WERI-Rb-1 (cell line): ENCODE data around the gene TAPBPL.

Source experiments
- DNase-seq: peaks from one replicate; pipeline ENCODE4 v3.0.0-alpha.2; 2020
- H3K27ac ChIP-seq: fragments of 250-450 bp; sonication (Bioruptor Pico); 2 replicates; pipeline ENCODE4 v1.5.1; 2020; ENCODE audit warnings: mild to moderate bottlenecking, moderate library complexity
- H3K27me3 ChIP-seq: fragments of 250-450 bp; sonication (Bioruptor Pico); 2 replicates; pipeline ENCODE4 v1.5.1; 2021; ENCODE audit warnings: mild to moderate bottlenecking, low read depth, moderate library complexity; ENCODE audit not compliant: insufficient read depth, severe bottlenecking
- H3K36me3 ChIP-seq: fragments of 250-450 bp; sonication (Bioruptor Pico); 2 replicates; pipeline ENCODE4 v1.5.1; 2020; ENCODE audit warnings: mild to moderate bottlenecking, moderate library complexity
- H3K4me3 ChIP-seq: 2 replicates; pipeline ENCODE4 v1.5.1; 2011; ENCODE audit warnings: low read depth, mild to moderate bottlenecking, control low read depth, low read length
- H3K9me3 ChIP-seq: fragments of 250-450 bp; sonication (Bioruptor Pico); 2 replicates; pipeline ENCODE4 v1.5.1; 2021; ENCODE audit warnings: mild to moderate bottlenecking, moderate library complexity; ENCODE audit not compliant: severe bottlenecking
- CTCF ChIP-seq: IDR thresholded peaks from 2 replicates; pipeline ENCODE4 v1.5.1; 2011; ENCODE audit warnings: low read depth, mild to moderate bottlenecking, control low read depth, inconsistent platforms, low read length

Gene TAPBPL

DNA sequence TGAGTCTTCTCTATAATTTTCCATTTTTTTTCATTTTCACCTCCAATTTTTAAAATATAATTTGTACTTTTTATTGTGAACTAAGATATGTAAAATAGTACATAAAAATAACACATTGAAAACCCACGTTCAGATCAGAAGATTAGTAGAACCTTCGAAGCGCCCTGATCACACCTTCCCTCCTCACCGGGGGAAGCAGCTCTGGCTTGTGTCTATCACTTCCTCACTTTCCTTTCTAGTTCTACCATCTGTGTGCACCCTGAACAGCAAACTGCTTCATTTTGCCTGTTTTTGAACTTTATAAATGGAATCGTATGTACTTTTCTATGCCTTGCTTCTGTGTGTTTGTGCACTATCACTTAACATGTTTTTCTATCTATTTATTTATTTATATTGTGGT lies 18.9 kb upstream of the TAPBPL start:
- no peak for TF ChIP-seq CTCF
- Histone ChIP-seq H3K27me3 (no peaks in the 10 kb centered on the region), H3K36me3 (no peaks in the 10 kb centered on the region), H3K4me3 (no peak overlapping the region), H3K27ac (no peak overlapping the region), H3K9me3 (no peaks in the 10 kb centered on the region)
- no peak for DNase-seq

- Histone ChIP-seq H3K36me3 (no peaks in the 10 kb centered on the region), H3K27ac (no peak overlapping the region), H3K4me3 (no peak overlapping the region), H3K27me3 (no peaks in the 10 kb centered on the region), H3K9me3 (no peaks in the 10 kb centered on the region)
- TF ChIP-seq CTCF = no peak
- no peak for DNase-seq
Measured at GRCh38 chr12:6434205-6435140, 17.4 kb upstream of the TAPBPL start.

- Histone ChIP-seq H3K4me3 (no peak overlapping the region), H3K27ac (no peak overlapping the region), H3K36me3 (no peaks in the 10 kb centered on the region), H3K9me3 (no peaks in the 10 kb centered on the region), H3K27me3 (no peaks in the 10 kb centered on the region)
- DNase-seq = no peak
- TF ChIP-seq CTCF = no peak
Measured at GRCh38 chr12:6435961-6436715, 15.7 kb upstream of the TAPBPL start.

- Histone ChIP-seq H3K27me3 (no peaks in the 10 kb centered on the region), H3K36me3 (no peaks in the 10 kb centered on the region), H3K4me3 (no peak overlapping the region), H3K9me3 (no peaks in the 10 kb centered on the region), H3K27ac (no peak overlapping the region)
- no peak for TF ChIP-seq CTCF
- DNase-seq = no peak
Measured at GRCh38 chr12:6437586-6437985, 14.3 kb upstream of the TAPBPL start.

DNA sequence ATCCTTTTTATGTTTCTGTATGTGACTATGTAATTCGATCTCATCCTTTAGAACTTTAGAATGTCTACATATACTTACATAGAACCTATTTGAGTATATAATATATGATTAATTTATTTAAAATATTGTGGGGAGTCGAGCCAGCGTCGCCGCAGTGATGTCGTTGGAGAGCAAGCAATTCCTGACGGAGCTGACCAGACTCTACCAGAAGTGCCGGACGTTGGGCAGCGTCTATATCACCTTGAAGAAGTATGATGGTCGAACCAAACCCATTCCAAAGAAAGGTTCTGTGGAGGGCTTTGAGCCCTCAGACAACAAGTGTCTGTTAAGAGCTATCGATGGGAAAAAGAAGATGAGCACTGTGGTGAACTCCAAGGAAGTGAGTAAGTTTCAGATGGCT lies 13.5 kb upstream of the TAPBPL start:
- Histone ChIP-seq H3K36me3 (no peaks in the 10 kb centered on the region), H3K9me3 (no peaks in the 10 kb centered on the region), H3K27me3 (no peaks in the 10 kb centered on the region), H3K27ac (no peak overlapping the region), H3K4me3 (no peak overlapping the region)
- no peak for TF ChIP-seq CTCF
- no peak for DNase-seq
